Kidney (tissue), 14 donors: Measurements from ENCODE around the gene GNB3. TPM values are rescaled to one million over a fixed set of nuclear protein-coding genes. Genes with fewer than 3 reads are reported as not detected.

Experiments
- DNase-seq, 5 donors: peaks; one replicate each; pipeline ENCODE4 v3.0.0-alpha.2; 2013 to 2020
- FAIRE-seq: peaks from 2 replicates; lab custom pipeline; 2012; peaks lifted over from hg19 to GRCh38; lab: Jason Lieb, UNC
- H3K27ac ChIP-seq, 2 donors: one replicate each; pipeline ENCODE4 v1.7.0; 2013; ENCODE audit warnings: low read depth in 2 of 2, low read length in 2 of 2, inconsistent platforms in 1 of 2
- H3K27me3 ChIP-seq: one replicate; pipeline ENCODE4 v1.7.1; 2013; ENCODE audit warnings: low read length, inconsistent platforms; ENCODE audit not compliant: control insufficient read depth, insufficient read depth
- H3K36me3 ChIP-seq, 3 donors: one replicate each; pipeline versions ENCODE4 v1.7.0 to v1.7.1; 2013; ENCODE audit warnings: low read length in 3 of 3, control low read depth in 1 of 3, inconsistent platforms in 1 of 3; ENCODE audit not compliant: insufficient read depth in 3 of 3, control insufficient read depth in 2 of 3
- H3K4me1 ChIP-seq, 3 donors: one replicate each; pipeline versions ENCODE4 v1.7.0 to v1.7.1; 2013; ENCODE audit warnings: low read length in 3 of 3, inconsistent platforms in 1 of 3, low read depth in 1 of 3; ENCODE audit not compliant: control insufficient read depth in 2 of 3, insufficient read depth in 2 of 3
- H3K4me3 ChIP-seq, 3 donors: one replicate each; pipeline versions ENCODE4 v1.7.0 to v1.8.1; 2013; ENCODE audit warnings: low read length in 3 of 3, control low read depth in 1 of 3, inconsistent platforms in 1 of 3
- H3K9ac ChIP-seq, 3 donors: one replicate each; pipeline versions ENCODE4 v1.7.0 to v1.7.1; 2013; ENCODE audit warnings: low read length in 3 of 3, control low read depth in 1 of 3, inconsistent platforms in 1 of 3
- H3K9me3 ChIP-seq, 3 donors: one replicate each; pipeline versions ENCODE4 v1.7.0 to v1.7.1; 2013; ENCODE audit warnings: low read length in 3 of 3, control low read depth in 1 of 3, inconsistent platforms in 1 of 3; ENCODE audit not compliant: control insufficient read depth in 2 of 3, insufficient read depth in 1 of 3
- intact Hi-C: fragments of 100-400 bp; cut with DNase I; formaldehyde crosslinking; loops from one replicate; pipeline ENCODE4 v1.11.1; 2022
- polyA plus RNA-seq: library from polyadenylated mRNA; stranded (reverse); fragments of 350-450 nt; fragmentation: Illumina TruSeq; extraction: RNeasy Lipid Tissue Mini Kit (QIAGEN cat#74804); gene quantifications from one replicate; pipeline ENCODE4 v1.2.3, GENCODE V29; 2014; ENCODE audit warnings: low read depth, low replicate concordance; ENCODE audit not compliant: insufficient read depth
- total RNA-seq: library from RNA; stranded (reverse); fragmentation: NEBNext Ultra II Directional; extraction: Animal tissue kit (Norgen Biotek cat#: 25700); gene quantifications from one replicate; pipeline ENCODE4 v1.2.1, GENCODE V29; 2021
- TF ChIP-seq, protein P1 (sequence below): IDR thresholded peaks from 3 replicates; pipeline ENCODE4 v1.5.1; 2012; ENCODE audit warnings: mild to moderate bottlenecking, moderate library complexity, borderline replicate concordance; ENCODE audit not compliant: insufficient read depth; ENCODE audit errors: extremely low read depth
- donor health status: control.
- donor health status: control.
- donor health status: control.
- donor health status: control.
- donor health status: control.
- donor health status: DM: yes; HTN: yes; CAD: no.
- donor health status: Normal renal cell carcinoma (clear cell type).

Gene GNB3
- total and polyA plus RNA-seq, 2 donors from 2014 or later, result 1.4 to 2.6 TPM

DNA sequence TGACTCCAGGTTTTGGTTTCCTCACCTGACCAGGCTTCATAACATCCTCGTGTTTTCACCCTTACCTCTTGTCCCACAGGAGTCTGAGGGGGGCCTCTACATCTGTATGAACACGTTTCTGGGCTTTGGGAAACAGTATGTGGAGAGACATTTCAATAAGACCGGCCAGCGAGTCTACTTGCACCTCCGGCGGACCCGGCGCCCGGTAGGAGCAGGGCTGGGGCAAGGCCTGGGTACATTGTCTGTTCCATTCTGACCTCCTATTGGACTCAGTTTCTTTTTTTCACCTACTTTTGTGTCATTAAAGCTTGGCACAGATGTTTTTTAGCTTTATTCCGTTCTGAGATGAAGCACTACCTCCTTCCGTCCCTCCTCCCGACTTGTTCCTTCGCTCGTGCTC lies 14.6 kb downstream of the GNB3 start:
- DNase-seq, result peak in 1 of 5 donors; percentile 47
- Histone ChIP-seq H3K27me3 (no peaks in the 10 kb centered on the region), H3K9me3 (no peaks in the 10 kb centered on the region), H3K27ac (no peak overlapping the region), H3K9ac (no peak overlapping the region), H3K36me3 (peaks cover 9 to 40% (median 28%) of the 10 kb centered on the region in 3 donors), H3K4me1 (peaks cover 0 to 11% (median 6%) of the 10 kb centered on the region in 3 donors), H3K4me3 (no peak overlapping the region)
- TF ChIP-seq, protein P1, sequence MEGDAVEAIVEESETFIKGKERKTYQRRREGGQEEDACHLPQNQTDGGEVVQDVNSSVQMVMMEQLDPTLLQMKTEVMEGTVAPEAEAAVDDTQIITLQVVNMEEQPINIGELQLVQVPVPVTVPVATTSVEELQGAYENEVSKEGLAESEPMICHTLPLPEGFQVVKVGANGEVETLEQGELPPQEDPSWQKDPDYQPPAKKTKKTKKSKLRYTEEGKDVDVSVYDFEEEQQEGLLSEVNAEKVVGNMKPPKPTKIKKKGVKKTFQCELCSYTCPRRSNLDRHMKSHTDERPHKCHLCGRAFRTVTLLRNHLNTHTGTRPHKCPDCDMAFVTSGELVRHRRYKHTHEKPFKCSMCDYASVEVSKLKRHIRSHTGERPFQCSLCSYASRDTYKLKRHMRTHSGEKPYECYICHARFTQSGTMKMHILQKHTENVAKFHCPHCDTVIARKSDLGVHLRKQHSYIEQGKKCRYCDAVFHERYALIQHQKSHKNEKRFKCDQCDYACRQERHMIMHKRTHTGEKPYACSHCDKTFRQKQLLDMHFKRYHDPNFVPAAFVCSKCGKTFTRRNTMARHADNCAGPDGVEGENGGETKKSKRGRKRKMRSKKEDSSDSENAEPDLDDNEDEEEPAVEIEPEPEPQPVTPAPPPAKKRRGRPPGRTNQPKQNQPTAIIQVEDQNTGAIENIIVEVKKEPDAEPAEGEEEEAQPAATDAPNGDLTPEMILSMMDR, result no peak
- intact Hi-C loops, result no loop called here
- no peak for FAIRE-seq

GRCh38 chr12:6858799-6859198 lies 18.1 kb downstream of the GNB3 start:
- Histone ChIP-seq H3K27ac (no peak overlapping the region), H3K4me1 (no peaks in the 10 kb centered on the region), H3K27me3 (no peaks in the 10 kb centered on the region), H3K9ac (no peak overlapping the region), H3K36me3 (peaks cover 12 to 71% (median 49%) of the 10 kb centered on the region in 3 donors), H3K9me3 (no peaks in the 10 kb centered on the region), H3K4me3 (no peak overlapping the region)
- TF ChIP-seq, protein P1, result no peak
- DNase-seq (peak in 1 of 5 donors; percentile 12), FAIRE-seq (no peak)
- intact Hi-C loops, result no loop called here

GRCh38 chr12:6860116-6860515 lies 19.4 kb downstream of the GNB3 start:
- Histone ChIP-seq H3K27me3 (no peaks in the 10 kb centered on the region), H3K4me3 (no peak overlapping the region), H3K4me1 (no peaks in the 10 kb centered on the region), H3K9me3 (no peaks in the 10 kb centered on the region), H3K36me3 (peaks cover 12 to 77% (median 46%) of the 10 kb centered on the region in 3 donors), H3K27ac (no peak overlapping the region), H3K9ac (no peak overlapping the region)
- no peak for FAIRE-seq
- peak in 1 of 5 donors; percentile 55 for DNase-seq
- intact Hi-C loops, result no loop called here
- TF ChIP-seq, protein P1, result no peak

DNA sequence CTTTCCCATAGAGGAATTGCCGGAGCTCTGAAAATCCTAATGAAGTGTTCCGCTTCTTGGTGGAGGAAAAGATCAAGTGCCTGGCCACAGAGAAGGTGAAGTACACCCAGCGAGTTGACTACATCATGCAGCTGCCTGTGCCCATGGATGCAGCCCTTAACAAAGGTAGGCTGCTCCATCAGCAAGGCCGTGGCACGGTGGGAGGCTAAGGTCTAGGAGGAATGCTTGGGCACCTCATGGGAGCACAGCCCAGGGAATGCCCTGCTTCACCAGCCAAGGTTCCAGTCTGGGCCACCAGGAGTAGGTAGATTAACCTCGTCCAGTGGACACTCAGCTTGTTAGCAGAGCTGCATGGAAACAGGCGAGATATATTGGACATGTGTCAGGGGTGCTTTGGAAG lies 20.2 kb downstream of the GNB3 start:
- peaks cover 12 to 77% (median 46%) of the 10 kb centered on the region in 3 donors for H3K36me3 ChIP-seq

More for the DNA sequence above, 20.2 kb downstream of the GNB3 start:
- Histone ChIP-seq H3K27me3 (no peaks in the 10 kb centered on the region), H3K27ac (no peak overlapping the region), H3K9ac (no peak overlapping the region), H3K9me3 (no peaks in the 10 kb centered on the region), H3K4me1 (no peaks in the 10 kb centered on the region), H3K4me3 (no peak overlapping the region)
- TF ChIP-seq, protein P1, result no peak
- peak in 1 of 5 donors; percentile 41 for DNase-seq
- intact Hi-C loops, result no loop called here
- no peak for FAIRE-seq
